ENCODE measurements around the gene RNU7-1. TPM values are rescaled to one million over a fixed set of nuclear protein-coding genes. Genes with fewer than 3 reads are reported as not detected.

RNU7-1 gene
- total RNA-seq, 1 donor from 2014 or later = not detected

DNA sequence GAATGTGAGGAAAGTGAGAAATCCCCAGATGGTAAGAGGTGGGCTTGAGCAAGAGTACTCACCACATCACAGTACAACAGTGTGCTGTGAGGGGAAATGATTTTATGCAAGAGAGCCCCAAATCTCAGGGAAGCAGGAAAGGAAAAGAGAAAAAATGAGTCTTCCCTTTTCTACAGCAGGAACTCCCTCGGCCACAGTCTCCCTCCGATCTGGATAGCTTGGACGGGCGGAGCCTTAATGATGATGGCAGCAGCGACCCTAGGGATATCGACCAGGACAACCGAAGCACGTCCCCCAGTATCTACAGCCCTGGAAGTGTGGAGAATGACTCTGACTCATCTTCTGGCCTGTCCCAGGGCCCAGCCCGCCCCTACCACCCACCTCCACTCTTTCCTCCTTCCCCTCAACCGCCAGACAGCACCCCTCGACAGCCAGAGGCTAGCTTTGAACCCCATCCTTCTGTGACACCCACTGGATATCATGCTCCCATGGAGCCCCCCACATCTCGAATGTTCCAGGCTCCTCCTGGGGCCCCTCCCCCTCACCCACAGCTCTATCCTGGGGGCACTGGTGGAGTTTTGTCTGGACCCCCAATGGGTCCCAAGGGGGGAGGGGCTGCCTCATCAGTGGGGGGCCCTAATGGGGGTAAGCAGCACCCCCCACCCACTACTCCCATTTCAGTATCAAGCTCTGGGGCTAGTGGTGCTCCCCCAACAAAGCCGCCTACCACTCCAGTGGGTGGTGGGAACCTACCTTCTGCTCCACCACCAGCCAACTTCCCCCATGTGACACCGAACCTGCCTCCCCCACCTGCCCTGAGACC, 8.0 kb upstream of the RNU7-1 start:
- intact Hi-C loops (cut with DNase I) = no loop called here
- ATAC-seq (ENCODE audit: poor library complexity) (no peak), DNase-seq (no peak)

DNA sequence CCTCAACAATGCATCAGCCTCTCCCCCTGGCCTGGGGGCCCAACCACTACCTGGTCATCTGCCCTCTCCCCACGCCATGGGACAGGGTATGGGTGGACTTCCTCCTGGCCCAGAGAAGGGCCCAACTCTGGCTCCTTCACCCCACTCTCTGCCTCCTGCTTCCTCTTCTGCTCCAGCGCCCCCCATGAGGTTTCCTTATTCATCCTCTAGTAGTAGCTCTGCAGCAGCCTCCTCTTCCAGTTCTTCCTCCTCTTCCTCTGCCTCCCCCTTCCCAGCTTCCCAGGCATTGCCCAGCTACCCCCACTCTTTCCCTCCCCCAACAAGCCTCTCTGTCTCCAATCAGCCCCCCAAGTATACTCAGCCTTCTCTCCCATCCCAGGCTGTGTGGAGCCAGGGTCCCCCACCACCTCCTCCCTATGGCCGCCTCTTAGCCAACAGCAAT, 7.4 kb upstream of the RNU7-1 start:
- ATAC-seq (ENCODE audit: poor library complexity) (no peak), DNase-seq (no peak)
- intact Hi-C loops (cut with DNase I) = no loop called here

GRCh38 chr12:6936636-6937480, 6.8 kb upstream of the RNU7-1 start:
- peak; percentile 8 for ATAC-seq (ENCODE audit: poor library complexity)

GRCh38 chr12:6937481-6938352, 5.9 kb upstream of the RNU7-1 start:
- ATAC-seq (ENCODE audit: poor library complexity) (peak; percentile 88), DNase-seq (peak; percentile 96)
- intact Hi-C loops (cut with DNase I) = no loop called here

More at GRCh38 chr12:6936636-6937480, 6.8 kb upstream of the RNU7-1 start:
- peak; percentile 54 for DNase-seq
- intact Hi-C loops (cut with DNase I) = no loop called here

GRCh38 chr12:6938353-6939190, 5.0 kb upstream of the RNU7-1 start:
- no peak for DNase-seq
- intact Hi-C loops (cut with DNase I) = no loop called here
- no peak for ATAC-seq (ENCODE audit: poor library complexity)

- intact Hi-C loops (cut with DNase I) = no loop called here
- ATAC-seq (ENCODE audit: poor library complexity) (no peak), DNase-seq (no peak)
These were observed 4.5 kb upstream of the RNU7-1 start for GRCh38 chr12:6939191-6939540.

GRCh38 chr12:6941267-6941666, 2.3 kb upstream of the RNU7-1 start:
- intact Hi-C loops (cut with DNase I) = loop anchor here (5.0 to 10.0 kb wide), 2 partner anchors 101 to 174 kb away; no protein-coding TSS in a partner anchor
- no peak for ATAC-seq (ENCODE audit: poor library complexity)
- DNase-seq = peak; percentile 62

DNA sequence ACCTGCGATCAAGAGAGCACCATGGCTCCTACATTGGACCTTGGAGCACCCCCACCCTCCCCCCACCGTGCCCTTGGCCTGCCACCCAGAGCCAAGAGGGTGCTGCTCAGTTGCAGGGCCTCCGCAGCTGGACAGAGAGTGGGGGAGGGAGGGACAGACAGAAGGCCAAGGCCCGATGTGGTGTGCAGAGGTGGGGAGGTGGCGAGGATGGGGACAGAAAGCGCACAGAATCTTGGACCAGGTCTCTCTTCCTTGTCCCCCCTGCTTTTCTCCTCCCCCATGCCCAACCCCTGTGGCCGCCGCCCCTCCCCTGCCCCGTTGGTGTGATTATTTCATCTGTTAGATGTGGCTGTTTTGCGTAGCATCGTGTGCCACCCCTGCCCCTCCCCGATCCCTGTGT, 1.8 kb upstream of the RNU7-1 start:
- intact Hi-C loops (cut with DNase I) = loop anchor here (5.0 to 10.0 kb wide), 2 partner anchors 101 to 173 kb away; no protein-coding TSS in a partner anchor
- no peak for ATAC-seq (ENCODE audit: poor library complexity)
- peak; percentile 52 for DNase-seq

DNA sequence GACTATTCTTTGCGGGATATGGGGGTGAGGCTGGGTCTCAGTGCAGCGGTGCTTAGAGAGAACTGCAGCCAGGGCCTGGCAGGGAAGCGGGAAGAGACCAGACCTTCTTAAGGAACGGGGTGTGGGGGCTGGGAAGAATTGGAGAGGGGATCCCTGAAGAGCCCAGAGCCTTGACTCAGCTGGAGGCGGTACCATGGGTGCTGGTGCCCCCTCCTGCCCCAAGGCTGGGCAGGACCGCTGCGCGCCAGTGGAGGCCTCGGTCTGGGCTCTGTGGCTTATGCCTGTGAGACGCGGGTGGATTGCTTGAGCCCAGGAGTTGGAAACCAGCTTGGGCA, 1.3 kb upstream of the RNU7-1 start:
- ATAC-seq (ENCODE audit: poor library complexity) (no peak), DNase-seq (peak; percentile 49)
- intact Hi-C loops (cut with DNase I) = loop anchor here (5.0 to 10.0 kb wide), 2 partner anchors 100 to 173 kb away; no protein-coding TSS in a partner anchor

- intact Hi-C loops (cut with DNase I) = loop anchor here (5.0 to 10.0 kb wide), 2 partner anchors 99 to 171 kb away; no protein-coding TSS in a partner anchor
These were observed 261 bp upstream of the RNU7-1 start for GRCh38 chr12:6943389-6943721.

GRCh38 chr12:6944381-6945186, 968 bp downstream of the RNU7-1 start:
- intact Hi-C loops (cut with DNase I) = loop anchor here (5.0 to 10.0 kb wide), 2 partner anchors 98 to 170 kb away; no protein-coding TSS in a partner anchor

More at GRCh38 chr12:6943389-6943721, 261 bp upstream of the RNU7-1 start:
- DNase-seq (peak; percentile 80), ATAC-seq (ENCODE audit: poor library complexity) (peak; percentile 68)

GRCh38 chr12:6945613-6946012, 2.0 kb downstream of the RNU7-1 start:
- no peak for ATAC-seq (ENCODE audit: poor library complexity)
- DNase-seq = no peak
- intact Hi-C loops (cut with DNase I) = loop anchor here (10.0 kb wide), 1 partner anchor 169 kb away; no protein-coding TSS in a partner anchor

More at GRCh38 chr12:6944381-6945186, 968 bp downstream of the RNU7-1 start:
- ATAC-seq (ENCODE audit: poor library complexity) (peak; percentile 76), DNase-seq (peak; percentile 97)

DNA sequence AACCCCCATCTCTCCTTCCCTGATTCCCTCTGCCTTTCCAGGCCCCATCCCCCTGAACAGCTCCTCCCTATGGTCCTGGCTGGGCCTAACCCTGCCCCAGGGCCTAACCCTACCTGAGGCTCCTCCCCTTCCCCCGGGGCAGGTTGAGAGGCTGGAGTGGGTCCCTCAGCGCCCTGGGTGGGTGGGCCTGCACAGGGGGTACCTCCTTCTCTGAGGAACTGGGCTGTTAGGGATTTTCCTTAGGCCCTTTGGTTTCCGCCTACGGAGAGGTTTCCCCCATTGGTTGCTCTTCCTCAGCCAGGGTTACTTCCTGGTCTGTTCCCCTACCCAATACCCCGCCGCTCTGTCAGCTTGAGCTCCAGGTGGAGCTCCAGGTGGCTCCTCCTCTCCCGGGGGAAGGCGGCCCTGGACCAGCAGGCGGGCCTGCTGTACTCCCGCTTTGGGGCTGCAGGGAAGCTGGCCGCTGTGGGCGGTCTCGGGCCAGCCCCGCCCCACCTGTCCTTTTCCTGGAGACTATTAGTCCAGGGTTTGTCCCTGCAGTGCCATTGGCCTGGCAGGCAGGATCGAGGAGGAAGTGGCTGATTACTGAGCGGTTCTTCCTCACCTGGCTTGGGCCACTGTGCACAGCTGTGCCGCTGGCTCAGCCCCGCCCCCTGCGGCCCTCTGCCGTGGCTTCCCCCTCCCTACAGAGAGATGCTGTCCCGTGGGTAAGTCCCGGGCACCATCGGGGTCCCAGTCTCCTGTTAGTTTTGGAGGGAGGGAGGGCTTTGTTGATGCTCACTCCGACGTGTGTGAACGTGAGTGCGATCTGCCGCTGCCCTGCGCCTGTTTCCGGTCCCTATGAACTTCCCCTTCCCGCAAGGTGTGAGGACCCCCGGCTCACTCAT, 2.7 kb downstream of the RNU7-1 start:
- ATAC-seq (ENCODE audit: poor library complexity) = no peak
- DNase-seq = peak; percentile 74
- intact Hi-C loops (cut with DNase I) = loop anchor here (10.0 kb wide), 1 partner anchor 169 kb away; no protein-coding TSS in a partner anchor

DNA sequence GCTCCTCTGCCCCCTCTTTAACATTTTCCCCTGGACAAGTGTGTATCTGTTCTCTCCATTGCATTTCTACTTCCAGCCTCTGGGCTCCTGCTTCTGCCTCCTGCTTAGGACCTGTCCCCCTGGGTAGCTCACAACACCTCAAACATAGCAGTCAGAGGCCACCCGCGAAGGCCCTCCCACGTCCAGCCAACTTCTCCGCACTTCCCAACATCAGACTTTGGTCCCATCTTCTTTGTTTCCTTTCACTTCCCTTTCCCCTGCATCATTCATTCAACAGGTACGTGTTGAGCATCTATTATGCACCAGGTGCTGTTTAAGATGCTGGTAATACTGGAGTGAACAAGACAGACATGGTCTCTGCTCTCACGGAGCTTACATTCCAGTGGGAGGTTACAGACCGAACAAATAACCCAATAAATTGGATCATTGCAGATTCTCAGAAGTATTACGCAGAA, 3.3 kb downstream of the RNU7-1 start:
- intact Hi-C loops (cut with DNase I) = loop anchor here (10.0 kb wide), 1 partner anchor 168 kb away; no protein-coding TSS in a partner anchor
- no peak for ATAC-seq (ENCODE audit: poor library complexity)
- DNase-seq = peak; percentile 29

GRCh38 chr12:6947615-6948014, 4.0 kb downstream of the RNU7-1 start:
- ATAC-seq (ENCODE audit: poor library complexity) = no peak
- DNase-seq = peak; percentile 18
- intact Hi-C loops (cut with DNase I) = loop anchor here (10.0 kb wide), 1 partner anchor 167 kb away; no protein-coding TSS in a partner anchor

Measured in Right ventricle myocardium superior (tissue), 1 donor.